NCI-H2227 (cell line): Measurements from ENCODE around the gene PYGB.

Source experiments
- DNase-seq: peaks from one replicate; lab custom pipeline; 2025; ENCODE audit not compliant: unreplicated experiment; lab: John Stamatoyannopoulos, UW

Gene PYGB

GRCh38 chr20:25293910-25294458 lies 46.1 kb downstream of the PYGB start:
- DNase-seq: no peak

- peak; percentile 39 for DNase-seq
Measured at GRCh38 chr20:25294459-25295385, 46.8 kb downstream of the PYGB start.

GRCh38 chr20:25295386-25296093 lies 47.7 kb downstream of the PYGB start:
- no peak for DNase-seq

GRCh38 chr20:25296094-25297093 lies 48.5 kb downstream of the PYGB start:
- peak; percentile 10 for DNase-seq

- DNase-seq: no peak
Measured at GRCh38 chr20:25297141-25297905, 49.4 kb downstream of the PYGB start.

- no peak for DNase-seq
Measured at GRCh38 chr20:25299806-25300205, 51.9 kb downstream of the PYGB start.

- no peak for DNase-seq
Measured at GRCh38 chr20:25300496-25301170, 52.7 kb downstream of the PYGB start.

- DNase-seq: no peak
Measured at GRCh38 chr20:25301357-25301920, 53.6 kb downstream of the PYGB start.

GRCh38 chr20:25302596-25302995 lies 54.7 kb downstream of the PYGB start:
- DNase-seq: no peak

- no peak for DNase-seq
Measured at GRCh38 chr20:25303292-25304024, 55.6 kb downstream of the PYGB start.

- no peak for DNase-seq
Measured at GRCh38 chr20:25304025-25304549, 56.2 kb downstream of the PYGB start.

GRCh38 chr20:25306991-25307903 lies 59.4 kb downstream of the PYGB start:
- DNase-seq: no peak

GRCh38 chr20:25308083-25308491 lies 60.2 kb downstream of the PYGB start:
- no peak for DNase-seq

- no peak for DNase-seq
Measured at GRCh38 chr20:25308671-25309394, 60.9 kb downstream of the PYGB start.

- peak; percentile 51 for DNase-seq
Measured at GRCh38 chr20:25309395-25310267, 61.7 kb downstream of the PYGB start.
